IMR-90 (cell line): Measurements from ENCODE around the gene ITGA1.

Experiments
- MAFK ChIP-seq: IDR thresholded peaks from 2 replicates; pipeline ENCODE4 v1.6.1; 2012; ENCODE audit warnings: low read depth, low read length, improper control_type of control experiment
- MXI1 ChIP-seq: IDR thresholded peaks from 2 replicates; pipeline ENCODE4 v1.6.1; 2012; ENCODE audit warnings: low read depth, mild to moderate bottlenecking, low read length, moderate library complexity, borderline replicate concordance
- NFE2L2 ChIP-seq: fragments of 150-350 bp; IDR thresholded peaks from 2 replicates; pipeline ENCODE4 v1.6.1; 2016; ENCODE audit warnings: low read depth, mild to moderate bottlenecking, low read length
- POLR2A ChIP-seq: IDR thresholded peaks from 2 replicates; pipeline ENCODE4 v1.6.1; 2012; ENCODE audit warnings: mild to moderate bottlenecking, low read depth, low read length
- RFX5 ChIP-seq: IDR thresholded peaks from 2 replicates; pipeline ENCODE4 v1.8.0; 2012; ENCODE audit warnings: low read depth, mild to moderate bottlenecking, low read length, moderate library complexity
- TF ChIP-seq, protein P1 (sequence below): conservative IDR thresholded peaks from 2 replicates; pipeline ENCODE4 v1.5.1; 2012; ENCODE audit warnings: mild to moderate bottlenecking, low read depth, low read length, improper control_type of control experiment

DNA sequence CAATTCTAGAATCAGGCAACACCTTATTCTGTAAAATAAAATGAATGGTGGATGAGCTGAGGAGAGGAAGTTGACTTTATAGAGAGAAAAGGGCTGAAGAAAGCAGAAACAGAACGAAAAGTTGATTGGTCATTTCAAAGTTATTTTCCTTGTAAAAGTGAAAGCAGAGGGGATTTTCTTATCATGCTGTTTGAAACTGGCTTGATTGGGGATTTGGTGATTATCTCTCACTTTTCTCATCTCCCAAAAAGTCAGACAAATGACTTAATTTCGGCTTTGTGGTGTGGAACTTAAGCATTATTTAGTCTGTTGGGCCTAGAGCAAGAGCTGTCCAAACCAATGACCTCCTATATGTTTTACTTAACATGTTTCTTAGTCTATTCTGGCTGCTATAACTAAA is 141.0 kb downstream of the ITGA1 start:
- TF ChIP-seq, protein P1, sequence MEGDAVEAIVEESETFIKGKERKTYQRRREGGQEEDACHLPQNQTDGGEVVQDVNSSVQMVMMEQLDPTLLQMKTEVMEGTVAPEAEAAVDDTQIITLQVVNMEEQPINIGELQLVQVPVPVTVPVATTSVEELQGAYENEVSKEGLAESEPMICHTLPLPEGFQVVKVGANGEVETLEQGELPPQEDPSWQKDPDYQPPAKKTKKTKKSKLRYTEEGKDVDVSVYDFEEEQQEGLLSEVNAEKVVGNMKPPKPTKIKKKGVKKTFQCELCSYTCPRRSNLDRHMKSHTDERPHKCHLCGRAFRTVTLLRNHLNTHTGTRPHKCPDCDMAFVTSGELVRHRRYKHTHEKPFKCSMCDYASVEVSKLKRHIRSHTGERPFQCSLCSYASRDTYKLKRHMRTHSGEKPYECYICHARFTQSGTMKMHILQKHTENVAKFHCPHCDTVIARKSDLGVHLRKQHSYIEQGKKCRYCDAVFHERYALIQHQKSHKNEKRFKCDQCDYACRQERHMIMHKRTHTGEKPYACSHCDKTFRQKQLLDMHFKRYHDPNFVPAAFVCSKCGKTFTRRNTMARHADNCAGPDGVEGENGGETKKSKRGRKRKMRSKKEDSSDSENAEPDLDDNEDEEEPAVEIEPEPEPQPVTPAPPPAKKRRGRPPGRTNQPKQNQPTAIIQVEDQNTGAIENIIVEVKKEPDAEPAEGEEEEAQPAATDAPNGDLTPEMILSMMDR, result no peak
- TF ChIP-seq RFX5 (no peak), POLR2A (no peak), NFE2L2 (no peak), MAFK (no peak), MXI1 (no peak)
